HepG2 (cell line): ENCODE results near the gene SH2D6. TPM values are rescaled to one million over a fixed set of nuclear protein-coding genes. Genes with fewer than 3 reads are reported as not detected.
A peak's percentile ranks its signal among the peaks of the same experiment; 100 is the strongest.

Experiments used
- CEBPG ChIP-seq: IDR thresholded peaks from 2 replicates; pipeline ENCODE4 v1.6.1; 2016
- DR1 ChIP-seq: sonication (generic); formaldehyde crosslinking; IDR thresholded peaks from 2 replicates; pipeline ENCODE4 v1.8.0; 2021; ENCODE audit warnings: mild to moderate bottlenecking, missing genetic modification reagents, inconsistent platforms
- HNF4A ChIP-seq: sonication (generic); formaldehyde crosslinking; IDR thresholded peaks from 2 replicates; pipeline ENCODE4 v1.4.0; 2020; ENCODE audit warnings: missing genetic modification reagents
- KDM2A ChIP-seq: sonication (generic); formaldehyde crosslinking; IDR thresholded peaks from 2 replicates; pipeline ENCODE4 v1.4.0; 2020; ENCODE audit warnings: low read depth, missing genetic modification reagents, borderline replicate concordance
- MTA1 ChIP-seq: sonication (generic); formaldehyde crosslinking; IDR thresholded peaks from 2 replicates; pipeline ENCODE4 v1.4.0; 2020; ENCODE audit warnings: missing genetic modification reagents, mild to moderate bottlenecking, borderline replicate concordance
- MTF1 ChIP-seq: sonication (generic); formaldehyde crosslinking; IDR thresholded peaks from 2 replicates; pipeline ENCODE4 v1.5.0; 2020; ENCODE audit warnings: missing genetic modification reagents
- PPARG ChIP-seq: conservative IDR thresholded peaks from 2 replicates; pipeline ENCODE4 v1.6.1; 2016; ENCODE audit warnings: missing biosample characterization, missing genetic modification reagents
- RBM39 ChIP-seq: fragments of 200-400 bp; formaldehyde crosslinking; IDR thresholded peaks from one replicate; pipeline ENCODE4 v1.6.1; 2018; ENCODE audit warnings: antibody characterized with exemption, mild to moderate bottlenecking, low read depth, low read length; ENCODE audit not compliant: poor library complexity, severe bottlenecking
- RFX5 ChIP-seq: IDR thresholded peaks from 2 replicates; pipeline ENCODE4 v1.6.1; 2011; ENCODE audit warnings: low read depth, low read length, improper control_type of control experiment
- RXRB ChIP-seq: IDR thresholded peaks from 2 replicates; pipeline ENCODE4 v1.6.1; 2016; ENCODE audit warnings: borderline replicate concordance, missing genetic modification reagents, missing compliant biosample characterization
- ZNF781 ChIP-seq: sonication (generic); formaldehyde crosslinking; IDR thresholded peaks from 2 replicates; pipeline ENCODE4 v1.5.1; 2020; ENCODE audit warnings: borderline replicate concordance, mild to moderate bottlenecking, missing genetic modification reagents; ENCODE audit errors: not compliant biosample characterization
- ZNF841 ChIP-seq: sonication (generic); formaldehyde crosslinking; IDR thresholded peaks from 2 replicates; pipeline ENCODE4 v1.8.1; 2023; ENCODE audit warnings: missing genetic modification reagents, borderline replicate concordance
- polyA plus RNA-seq, 8 experiments: library from polyadenylated mRNA; depleted of rRNA in 3 of 8; stranded (reverse) in 7 of 8; unstranded in 1 of 8; fragments of >200 nt; fragmentation: Illumina TruSeq in 4 of 8; extraction: Trizol in 4 of 8; gene quantifications; 2 replicates each; pipeline versions ENCODE4 v1.2.1 to v1.2.3, GENCODE V29; 2011 to 2016; ENCODE audit warnings: low read depth in 4 of 8, missing spikeins in 1 of 8, mixed read lengths in 1 of 8; ENCODE audit not compliant: insufficient read depth in 1 of 8
- total RNA-seq, 5 experiments: library from RNA; depleted of rRNA; stranded (reverse); fragments of >200 nt; fragmentation: Illumina TruSeq; extraction: Trizol; gene quantifications; 2 replicates each; pipeline ENCODE4 v1.2.3, GENCODE V29; 2016; ENCODE audit warnings: low read depth in 1 of 5
- TF ChIP-seq, protein P1 (sequence below): sonication (generic); formaldehyde crosslinking; IDR thresholded peaks from 2 replicates; pipeline ENCODE4 v1.4.0; 2020; ENCODE audit warnings: missing genetic modification reagents
- TF ChIP-seq, protein P2 (sequence below): IDR thresholded peaks from 2 replicates; pipeline ENCODE4 v1.6.1; 2016; ENCODE audit warnings: low read depth, control low read depth
- TF ChIP-seq, protein P3 (sequence below): sonication (generic); formaldehyde crosslinking; IDR thresholded peaks from 2 replicates; pipeline ENCODE4 v1.4.0; 2020; ENCODE audit warnings: missing genetic modification reagents
- TF ChIP-seq, protein P4 (sequence below): sonication (generic); formaldehyde crosslinking; IDR thresholded peaks from 2 replicates; pipeline ENCODE4 v1.5.1; 2020; ENCODE audit warnings: mild to moderate bottlenecking, missing genetic modification reagents, moderate library complexity
- TF ChIP-seq, protein P5 (sequence below): sonication (generic); formaldehyde crosslinking; IDR thresholded peaks from 2 replicates; pipeline ENCODE4 v1.5.0; 2020; ENCODE audit warnings: missing genetic modification reagents

The SH2D6 gene
- total and polyA plus RNA-seq, 2 of the 13 experiments (the other 11 are each of a cell fraction or from before 2014, with no cell fraction given) = 0.11 to 0.26 TPM

- TF ChIP-seq, protein P1, sequence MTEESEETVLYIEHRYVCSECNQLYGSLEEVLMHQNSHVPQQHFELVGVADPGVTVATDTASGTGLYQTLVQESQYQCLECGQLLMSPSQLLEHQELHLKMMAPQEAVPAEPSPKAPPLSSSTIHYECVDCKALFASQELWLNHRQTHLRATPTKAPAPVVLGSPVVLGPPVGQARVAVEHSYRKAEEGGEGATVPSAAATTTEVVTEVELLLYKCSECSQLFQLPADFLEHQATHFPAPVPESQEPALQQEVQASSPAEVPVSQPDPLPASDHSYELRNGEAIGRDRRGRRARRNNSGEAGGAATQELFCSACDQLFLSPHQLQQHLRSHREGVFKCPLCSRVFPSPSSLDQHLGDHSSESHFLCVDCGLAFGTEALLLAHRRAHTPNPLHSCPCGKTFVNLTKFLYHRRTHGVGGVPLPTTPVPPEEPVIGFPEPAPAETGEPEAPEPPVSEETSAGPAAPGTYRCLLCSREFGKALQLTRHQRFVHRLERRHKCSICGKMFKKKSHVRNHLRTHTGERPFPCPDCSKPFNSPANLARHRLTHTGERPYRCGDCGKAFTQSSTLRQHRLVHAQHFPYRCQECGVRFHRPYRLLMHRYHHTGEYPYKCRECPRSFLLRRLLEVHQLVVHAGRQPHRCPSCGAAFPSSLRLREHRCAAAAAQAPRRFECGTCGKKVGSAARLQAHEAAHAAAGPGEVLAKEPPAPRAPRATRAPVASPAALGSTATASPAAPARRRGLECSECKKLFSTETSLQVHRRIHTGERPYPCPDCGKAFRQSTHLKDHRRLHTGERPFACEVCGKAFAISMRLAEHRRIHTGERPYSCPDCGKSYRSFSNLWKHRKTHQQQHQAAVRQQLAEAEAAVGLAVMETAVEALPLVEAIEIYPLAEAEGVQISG (CRISPR knock-in tag) = peak; percentile 60; the same call in 1 of the 2 replicates
- TF ChIP-seq ZNF841 (CRISPR knock-in tag) = no peak
- TF ChIP-seq, protein P2, sequence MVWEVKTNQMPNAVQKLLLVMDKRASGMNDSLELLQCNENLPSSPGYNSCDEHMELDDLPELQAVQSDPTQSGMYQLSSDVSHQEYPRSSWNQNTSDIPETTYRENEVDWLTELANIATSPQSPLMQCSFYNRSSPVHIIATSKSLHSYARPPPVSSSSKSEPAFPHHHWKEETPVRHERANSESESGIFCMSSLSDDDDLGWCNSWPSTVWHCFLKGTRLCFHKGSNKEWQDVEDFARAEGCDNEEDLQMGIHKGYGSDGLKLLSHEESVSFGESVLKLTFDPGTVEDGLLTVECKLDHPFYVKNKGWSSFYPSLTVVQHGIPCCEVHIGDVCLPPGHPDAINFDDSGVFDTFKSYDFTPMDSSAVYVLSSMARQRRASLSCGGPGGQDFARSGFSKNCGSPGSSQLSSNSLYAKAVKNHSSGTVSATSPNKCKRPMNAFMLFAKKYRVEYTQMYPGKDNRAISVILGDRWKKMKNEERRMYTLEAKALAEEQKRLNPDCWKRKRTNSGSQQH = no peak
- TF ChIP-seq, protein P3, sequence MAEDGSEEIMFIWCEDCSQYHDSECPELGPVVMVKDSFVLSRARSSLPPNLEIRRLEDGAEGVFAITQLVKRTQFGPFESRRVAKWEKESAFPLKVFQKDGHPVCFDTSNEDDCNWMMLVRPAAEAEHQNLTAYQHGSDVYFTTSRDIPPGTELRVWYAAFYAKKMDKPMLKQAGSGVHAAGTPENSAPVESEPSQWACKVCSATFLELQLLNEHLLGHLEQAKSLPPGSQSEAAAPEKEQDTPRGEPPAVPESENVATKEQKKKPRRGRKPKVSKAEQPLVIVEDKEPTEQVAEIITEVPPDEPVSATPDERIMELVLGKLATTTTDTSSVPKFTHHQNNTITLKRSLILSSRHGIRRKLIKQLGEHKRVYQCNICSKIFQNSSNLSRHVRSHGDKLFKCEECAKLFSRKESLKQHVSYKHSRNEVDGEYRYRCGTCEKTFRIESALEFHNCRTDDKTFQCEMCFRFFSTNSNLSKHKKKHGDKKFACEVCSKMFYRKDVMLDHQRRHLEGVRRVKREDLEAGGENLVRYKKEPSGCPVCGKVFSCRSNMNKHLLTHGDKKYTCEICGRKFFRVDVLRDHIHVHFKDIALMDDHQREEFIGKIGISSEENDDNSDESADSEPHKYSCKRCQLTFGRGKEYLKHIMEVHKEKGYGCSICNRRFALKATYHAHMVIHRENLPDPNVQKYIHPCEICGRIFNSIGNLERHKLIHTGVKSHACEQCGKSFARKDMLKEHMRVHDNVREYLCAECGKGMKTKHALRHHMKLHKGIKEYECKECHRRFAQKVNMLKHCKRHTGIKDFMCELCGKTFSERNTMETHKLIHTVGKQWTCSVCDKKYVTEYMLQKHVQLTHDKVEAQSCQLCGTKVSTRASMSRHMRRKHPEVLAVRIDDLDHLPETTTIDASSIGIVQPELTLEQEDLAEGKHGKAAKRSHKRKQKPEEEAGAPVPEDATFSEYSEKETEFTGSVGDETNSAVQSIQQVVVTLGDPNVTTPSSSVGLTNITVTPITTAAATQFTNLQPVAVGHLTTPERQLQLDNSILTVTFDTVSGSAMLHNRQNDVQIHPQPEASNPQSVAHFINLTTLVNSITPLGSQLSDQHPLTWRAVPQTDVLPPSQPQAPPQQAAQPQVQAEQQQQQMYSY = no peak
- peak; percentile 98 for TF ChIP-seq CEBPG (CRISPR knock-in tag)
- TF ChIP-seq ZNF781 = no peak
- TF ChIP-seq, protein P4, sequence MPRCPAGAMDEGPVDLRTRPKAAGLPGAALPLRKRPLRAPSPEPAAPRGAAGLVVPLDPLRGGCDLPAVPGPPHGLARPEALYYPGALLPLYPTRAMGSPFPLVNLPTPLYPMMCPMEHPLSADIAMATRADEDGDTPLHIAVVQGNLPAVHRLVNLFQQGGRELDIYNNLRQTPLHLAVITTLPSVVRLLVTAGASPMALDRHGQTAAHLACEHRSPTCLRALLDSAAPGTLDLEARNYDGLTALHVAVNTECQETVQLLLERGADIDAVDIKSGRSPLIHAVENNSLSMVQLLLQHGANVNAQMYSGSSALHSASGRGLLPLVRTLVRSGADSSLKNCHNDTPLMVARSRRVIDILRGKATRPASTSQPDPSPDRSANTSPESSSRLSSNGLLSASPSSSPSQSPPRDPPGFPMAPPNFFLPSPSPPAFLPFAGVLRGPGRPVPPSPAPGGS (CRISPR knock-in tag) = no peak
- TF ChIP-seq RBM39 = no peak
- no peak for TF ChIP-seq MTF1 (CRISPR knock-in tag)
- no peak for TF ChIP-seq DR1 (CRISPR knock-in tag)
- peak; percentile 32 for TF ChIP-seq KDM2A
- TF ChIP-seq RXRB (CRISPR knock-in tag) = no peak
- no peak for TF ChIP-seq PPARG
- no peak for TF ChIP-seq RFX5
- TF ChIP-seq MTA1 (CRISPR knock-in tag) = peak; percentile 53; the same call in 1 of the 2 replicates
- TF ChIP-seq, protein P5, sequence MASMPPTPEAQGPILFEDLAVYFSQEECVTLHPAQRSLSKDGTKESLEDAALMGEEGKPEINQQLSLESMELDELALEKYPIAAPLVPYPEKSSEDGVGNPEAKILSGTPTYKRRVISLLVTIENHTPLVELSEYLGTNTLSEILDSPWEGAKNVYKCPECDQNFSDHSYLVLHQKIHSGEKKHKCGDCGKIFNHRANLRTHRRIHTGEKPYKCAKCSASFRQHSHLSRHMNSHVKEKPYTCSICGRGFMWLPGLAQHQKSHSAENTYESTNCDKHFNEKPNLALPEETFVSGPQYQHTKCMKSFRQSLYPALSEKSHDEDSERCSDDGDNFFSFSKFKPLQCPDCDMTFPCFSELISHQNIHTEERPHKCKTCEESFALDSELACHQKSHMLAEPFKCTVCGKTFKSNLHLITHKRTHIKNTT (CRISPR knock-in tag) = no peak
- peak; percentile 51 for TF ChIP-seq HNF4A (CRISPR knock-in tag)
These were observed 50.3 kb downstream of the SH2D6 start (continued) for GRCh38 chr2:85468704-85469349.
